HEK293 (cell line): ENCODE results near the gene RAB36.

Experiments
- GLI4 ChIP-seq: fragments of 450-650 bp; formaldehyde crosslinking; IDR thresholded peaks from 2 replicates; pipeline ENCODE4 v1.5.1; 2016; ENCODE audit warnings: missing biosample characterization, missing genetic modification characterization
- INSM2 ChIP-seq: fragments of 450-650 bp; formaldehyde crosslinking; IDR thresholded peaks from 2 replicates; pipeline ENCODE4 v1.5.1; 2016; ENCODE audit warnings: missing biosample characterization, missing genetic modification characterization
- PATZ1 ChIP-seq: fragments of 450-650 bp; formaldehyde crosslinking; IDR thresholded peaks from 2 replicates; pipeline ENCODE4 v1.5.1; 2016; ENCODE audit warnings: missing biosample characterization, missing genetic modification characterization
- PRDM4 ChIP-seq: fragments of 450-650 bp; formaldehyde crosslinking; IDR thresholded peaks from 2 replicates; pipeline ENCODE4 v1.5.1; 2017; ENCODE audit warnings: missing biosample characterization, missing genetic modification characterization
- PRDM6 ChIP-seq: fragments of 450-650 bp; formaldehyde crosslinking; IDR thresholded peaks from 2 replicates; pipeline ENCODE4 v1.5.1; 2017; ENCODE audit warnings: missing biosample characterization, missing genetic modification characterization
- ZBTB21 ChIP-seq: fragments of 450-650 bp; formaldehyde crosslinking; IDR thresholded peaks from 2 replicates; pipeline ENCODE4 v1.5.1; 2017; ENCODE audit warnings: missing biosample characterization, missing genetic modification characterization
- ZBTB48 ChIP-seq: fragments of 450-650 bp; formaldehyde crosslinking; IDR thresholded peaks from 2 replicates; pipeline ENCODE4 v1.5.1; 2016; ENCODE audit warnings: missing biosample characterization, missing genetic modification characterization
- ZBTB6 ChIP-seq: fragments of 450-650 bp; formaldehyde crosslinking; IDR thresholded peaks from 2 replicates; pipeline ENCODE4 v1.5.1; 2017; ENCODE audit warnings: missing biosample characterization, missing genetic modification characterization
- ZIC2 ChIP-seq: fragments of 450-650 bp; formaldehyde crosslinking; IDR thresholded peaks from 2 replicates; pipeline ENCODE4 v1.5.1; 2016; ENCODE audit warnings: missing biosample characterization, missing genetic modification characterization
- ZNF138 ChIP-seq: fragments of 450-650 bp; formaldehyde crosslinking; IDR thresholded peaks from 2 replicates; pipeline ENCODE4 v1.5.1; 2016; ENCODE audit warnings: missing biosample characterization, missing genetic modification characterization, borderline replicate concordance
- ZNF140 ChIP-seq: fragments of 450-650 bp; formaldehyde crosslinking; IDR thresholded peaks from 2 replicates; pipeline ENCODE4 v1.5.1; 2016; ENCODE audit warnings: missing biosample characterization, missing genetic modification characterization
- ZNF16 ChIP-seq: fragments of 450-650 bp; formaldehyde crosslinking; IDR thresholded peaks from 2 replicates; pipeline ENCODE4 v1.5.1; 2016; ENCODE audit warnings: low read depth, missing biosample characterization, missing genetic modification characterization
- ZNF169 ChIP-seq: fragments of 450-650 bp; formaldehyde crosslinking; IDR thresholded peaks from 2 replicates; pipeline ENCODE4 v1.5.1; 2016; ENCODE audit warnings: missing biosample characterization, missing genetic modification characterization
- ZNF175 ChIP-seq: fragments of 450-650 bp; formaldehyde crosslinking; IDR thresholded peaks from 2 replicates; pipeline ENCODE4 v1.5.1; 2016; ENCODE audit warnings: missing biosample characterization, missing genetic modification characterization
- ZNF292 ChIP-seq: fragments of 450-650 bp; formaldehyde crosslinking; IDR thresholded peaks from 2 replicates; pipeline ENCODE4 v1.5.1; 2016; ENCODE audit warnings: low read depth, missing biosample characterization, missing genetic modification characterization, borderline replicate concordance
- ZNF341 ChIP-seq: fragments of 450-650 bp; formaldehyde crosslinking; IDR thresholded peaks from 2 replicates; pipeline ENCODE4; 2016; ENCODE audit warnings: low read depth, missing biosample characterization, missing genetic modification characterization
- ZNF404 ChIP-seq: fragments of 450-650 bp; formaldehyde crosslinking; IDR thresholded peaks from 2 replicates; pipeline ENCODE4 v1.5.1; 2017; ENCODE audit warnings: missing biosample characterization, missing genetic modification characterization
- ZNF433 ChIP-seq: fragments of 450-650 bp; formaldehyde crosslinking; IDR thresholded peaks from 2 replicates; pipeline ENCODE4 v1.5.1; 2016; ENCODE audit warnings: missing biosample characterization, missing genetic modification characterization, low read depth
- ZNF473 ChIP-seq: fragments of 450-650 bp; formaldehyde crosslinking; IDR thresholded peaks from 2 replicates; pipeline ENCODE4 v1.5.1; 2017; ENCODE audit warnings: missing biosample characterization, missing genetic modification characterization
- ZNF488 ChIP-seq: fragments of 450-650 bp; formaldehyde crosslinking; IDR thresholded peaks from 2 replicates; pipeline ENCODE4 v1.5.1; 2016; ENCODE audit warnings: missing biosample characterization, missing genetic modification characterization
- ZNF521 ChIP-seq: fragments of 450-650 bp; formaldehyde crosslinking; IDR thresholded peaks from 2 replicates; pipeline ENCODE4 v1.5.1; 2017; ENCODE audit warnings: missing biosample characterization, mild to moderate bottlenecking, missing genetic modification characterization
- ZNF560 ChIP-seq: fragments of 450-650 bp; formaldehyde crosslinking; IDR thresholded peaks from 2 replicates; pipeline ENCODE4 v1.5.1; 2017; ENCODE audit warnings: missing biosample characterization, missing genetic modification characterization, borderline replicate concordance
- ZNF600 ChIP-seq: fragments of 450-650 bp; formaldehyde crosslinking; IDR thresholded peaks from 2 replicates; pipeline ENCODE4 v1.5.1; 2016; ENCODE audit warnings: missing biosample characterization, missing genetic modification characterization
- ZNF654 ChIP-seq: fragments of 450-650 bp; formaldehyde crosslinking; IDR thresholded peaks from 2 replicates; pipeline ENCODE4 v1.5.1; 2016; ENCODE audit warnings: low read depth, missing biosample characterization, missing genetic modification characterization
- ZNF658 ChIP-seq: fragments of 450-650 bp; formaldehyde crosslinking; IDR thresholded peaks from 2 replicates; pipeline ENCODE4; 2016; ENCODE audit warnings: missing biosample characterization, missing genetic modification characterization
- ZNF670 ChIP-seq: fragments of 450-650 bp; formaldehyde crosslinking; IDR thresholded peaks from 2 replicates; pipeline ENCODE4 v1.5.1; 2016; ENCODE audit warnings: missing biosample characterization, missing genetic modification characterization, low read depth
- ZNF76 ChIP-seq: fragments of 450-650 bp; formaldehyde crosslinking; IDR thresholded peaks from 2 replicates; pipeline ENCODE4; 2016; ENCODE audit warnings: low read depth, missing biosample characterization, missing genetic modification characterization, borderline replicate concordance
- ZSCAN4 ChIP-seq: fragments of 450-650 bp; formaldehyde crosslinking; IDR thresholded peaks from 2 replicates; pipeline ENCODE4 v1.5.1; 2017; ENCODE audit warnings: missing biosample characterization, missing genetic modification characterization

Gene RAB36

GRCh38 chr22:23143119-23143518 lies 2.2 kb upstream of the RAB36 start (continued):
- TF ChIP-seq ZNF473 (no peak), ZNF560 (peak; percentile 81; the same call in 1 of the 2 replicates), ZNF488 (tag by site-specific recombination) (no peak), PRDM6 (tag by site-specific recombination) (no peak), ZNF404 (tag by site-specific recombination) (no peak), ZNF521 (no peak), ZNF292 (tag by site-specific recombination) (peak; percentile 52; the same call in 1 of the 2 replicates), ZBTB48 (tag by site-specific recombination) (no peak), ZNF658 (no peak), ZNF433 (tag by site-specific recombination) (peak; percentile 63; the same call in 1 of the 2 replicates), ZNF670 (no peak), ZBTB21 (tag by site-specific recombination) (0 out of 2 replicates have a peak, but pooled peaks have one; percentile 37), PRDM4 (no peak), ZNF76 (tag by site-specific recombination) (no peak), ZNF175 (no peak), ZNF16 (tag by site-specific recombination) (no peak), ZIC2 (tag by site-specific recombination) (no peak), ZSCAN4 (no peak), ZNF654 (peak; percentile 37), GLI4 (no peak), ZNF169 (no peak), ZBTB6 (no peak), PATZ1 (tag by site-specific recombination) (no peak), ZNF140 (peak; percentile 62; the same call in 1 of the 2 replicates), INSM2 (tag by site-specific recombination) (no peak), ZNF138 (tag by site-specific recombination) (0 out of 2 replicates have a peak, but pooled peaks have one; percentile 24), ZNF341 (tag by site-specific recombination) (peak; percentile 20; the same call in 1 of the 2 replicates), ZNF600 (tag by site-specific recombination) (no peak)
